ENCODE measurements around the gene DGKQ.
"Not testable (repeated sequence)": the region's sequence is repeated elsewhere in the genome, so short reads cannot be mapped to it uniquely, and the experiment has no call there.

The DGKQ gene

GRCh38 chr4:985123-985830 is 11.9 kb upstream of the DGKQ start:
- Histone ChIP-seq H3K4me3 (peak overlapping the region in 2 of 7 experiments; percentile 9 to 29), H3K27ac (peak overlapping the region in 2 of 21 experiments; percentile 33 to 42)

- Histone ChIP-seq H3K4me3 (peak overlapping the region in 2 of 7 experiments; percentile 9 to 29), H3K27ac (peak overlapping the region in 1 of 21 experiments; percentile 33)
Measured at GRCh38 chr4:984336-985054, 11.1 kb upstream of the DGKQ start.

- no peak overlapping the region for H3K4me3 ChIP-seq
Measured at GRCh38 chr4:982814-983213, 9.4 kb upstream of the DGKQ start.

GRCh38 chr4:982291-982690 is 8.9 kb upstream of the DGKQ start:
- Histone ChIP-seq H3K4me3 (no peak overlapping the region), H3K27ac (no peak overlapping the region)

More at GRCh38 chr4:982814-983213, 9.4 kb upstream of the DGKQ start:
- H3K27ac ChIP-seq: no peak overlapping the region

- H3K27ac ChIP-seq: no peak overlapping the region
- H3K4me3 ChIP-seq: no peak overlapping the region
Measured at GRCh38 chr4:978957-979701, 5.8 kb upstream of the DGKQ start.

- H3K4me3 ChIP-seq, H3K27ac ChIP-seq: not testable (repeated sequence)
Measured at GRCh38 chr4:976016-976415, 2.6 kb upstream of the DGKQ start.

DNA sequence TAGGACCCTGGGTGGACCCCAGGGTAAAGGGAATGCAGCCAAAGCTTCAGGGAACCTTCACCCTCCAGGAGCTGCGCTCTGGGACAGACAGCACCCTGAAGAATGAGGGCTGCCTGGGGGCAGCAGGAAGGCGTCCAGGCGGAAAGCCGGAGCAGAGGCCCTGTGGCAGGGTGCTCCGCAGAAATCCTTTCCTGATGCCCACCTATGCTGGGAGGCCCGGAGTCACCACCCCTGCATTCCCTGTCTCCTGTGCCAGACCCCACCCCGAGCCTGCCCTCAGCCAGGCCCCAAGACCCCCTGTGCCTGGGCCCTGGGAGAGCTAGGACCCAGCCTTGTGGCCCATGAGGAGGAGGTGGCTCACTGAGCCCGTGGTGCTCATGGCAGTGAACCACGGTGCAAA is 1.3 kb upstream of the DGKQ start:
- Histone ChIP-seq H3K4me3 (no peak overlapping the region), H3K27ac (no peak overlapping the region)

- H3K27ac ChIP-seq: peak overlapping the region in 17 of 21 experiments; percentile 10 to 80 (median 51)
- peak overlapping the region; percentile 54 to 82 (median 72) for H3K4me3 ChIP-seq
Measured at GRCh38 chr4:972651-973424, 531 bp downstream of the DGKQ start.

- peak overlapping the region; percentile 54 to 82 (median 72) for H3K4me3 ChIP-seq
- peak overlapping the region in 9 of 21 experiments; percentile 23 to 80 (median 66) for H3K27ac ChIP-seq
Measured at GRCh38 chr4:971666-972500, 1.5 kb downstream of the DGKQ start.

DNA sequence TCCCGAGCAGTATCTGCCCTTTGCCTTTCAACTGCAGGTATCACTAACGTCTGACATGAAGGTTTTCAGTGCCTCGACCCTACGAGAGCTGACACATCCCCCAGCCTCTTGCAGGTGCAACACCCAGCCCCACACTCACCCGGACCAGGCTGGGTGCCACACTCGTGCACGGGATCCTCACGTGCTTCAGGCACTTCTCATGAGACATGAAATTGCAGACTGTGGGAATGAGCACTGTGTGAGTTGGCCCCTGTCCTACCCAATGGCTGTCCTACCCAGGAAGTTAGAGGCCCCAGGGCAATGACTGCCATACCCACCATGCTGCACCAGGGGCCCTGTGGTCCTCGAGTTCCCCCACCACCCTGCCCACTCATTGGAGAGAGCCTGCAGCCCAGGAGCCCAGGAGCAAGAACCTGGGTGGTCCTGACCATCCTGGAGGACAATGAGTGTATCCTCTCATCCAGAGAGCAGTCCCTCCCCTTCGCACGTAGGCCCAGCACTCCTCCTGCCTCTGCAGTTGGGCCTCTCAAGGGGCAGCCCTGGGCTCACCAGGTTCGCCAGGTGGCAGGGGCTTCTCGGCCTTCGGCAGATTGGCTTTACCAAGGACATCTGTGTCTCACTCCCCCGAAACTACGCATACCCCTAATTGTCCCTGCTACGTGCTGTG is 2.4 kb downstream of the DGKQ start:
- no peak overlapping the region for H3K4me3 ChIP-seq
- peak overlapping the region in 2 of 21 experiments; percentile 10 to 66 for H3K27ac ChIP-seq

- H3K27ac ChIP-seq: no peak overlapping the region
- H3K4me3 ChIP-seq: no peak overlapping the region
Measured at GRCh38 chr4:970046-970745, 3.2 kb downstream of the DGKQ start.

- H3K27ac ChIP-seq: no peak overlapping the region
Measured at GRCh38 chr4:968621-969394, 4.6 kb downstream of the DGKQ start.

GRCh38 chr4:968221-968620 is 5.1 kb downstream of the DGKQ start:
- H3K27ac ChIP-seq: no peak overlapping the region
- no peak overlapping the region for H3K4me3 ChIP-seq

More at GRCh38 chr4:968621-969394, 4.6 kb downstream of the DGKQ start:
- H3K4me3 ChIP-seq: no peak overlapping the region

GRCh38 chr4:967113-968104 is 6.0 kb downstream of the DGKQ start:
- H3K4me3 ChIP-seq: no peak overlapping the region

GRCh38 chr4:966266-967112 is 6.9 kb downstream of the DGKQ start:
- H3K4me3 ChIP-seq: no peak overlapping the region
- H3K27ac ChIP-seq: no peak overlapping the region

More at GRCh38 chr4:967113-968104, 6.0 kb downstream of the DGKQ start:
- no peak overlapping the region for H3K27ac ChIP-seq
